Measurements from ENCODE around the gene CLEC12A. TPM values are rescaled to one million over a fixed set of nuclear protein-coding genes. Genes with fewer than 3 reads are reported as not detected.

Gene CLEC12A
- total and polyA plus RNA-seq, 12 donors = 0.20 to 8.9 (median 0.85) TPM; not detected in 1

DNA sequence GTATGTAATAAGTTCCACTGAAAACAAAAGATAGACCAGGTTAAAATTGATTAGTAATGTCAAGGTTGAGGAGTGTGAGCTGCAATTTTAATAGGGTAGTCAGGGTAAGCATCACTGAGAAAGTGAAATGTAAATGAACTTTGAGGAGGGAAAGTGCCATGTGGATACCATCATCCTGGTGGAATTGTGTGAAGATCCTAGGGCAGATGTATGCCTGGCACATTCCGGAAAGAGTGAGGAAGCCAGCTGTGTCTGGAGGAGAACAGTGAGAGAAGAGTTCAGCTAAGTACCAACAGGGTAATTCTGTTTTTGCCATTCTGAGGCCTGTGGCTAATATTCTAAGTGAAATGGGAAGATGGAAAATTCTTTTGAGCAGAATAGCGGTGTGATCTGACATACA is 36.2 kb upstream of the CLEC12A start:
- DNase-seq = no peak
- whole genome bisulfite sequencing, 2 donors = 89 to 93% methylated on average over 2 of the region's 2 CpGs
- TF ChIP-seq, protein P1, sequence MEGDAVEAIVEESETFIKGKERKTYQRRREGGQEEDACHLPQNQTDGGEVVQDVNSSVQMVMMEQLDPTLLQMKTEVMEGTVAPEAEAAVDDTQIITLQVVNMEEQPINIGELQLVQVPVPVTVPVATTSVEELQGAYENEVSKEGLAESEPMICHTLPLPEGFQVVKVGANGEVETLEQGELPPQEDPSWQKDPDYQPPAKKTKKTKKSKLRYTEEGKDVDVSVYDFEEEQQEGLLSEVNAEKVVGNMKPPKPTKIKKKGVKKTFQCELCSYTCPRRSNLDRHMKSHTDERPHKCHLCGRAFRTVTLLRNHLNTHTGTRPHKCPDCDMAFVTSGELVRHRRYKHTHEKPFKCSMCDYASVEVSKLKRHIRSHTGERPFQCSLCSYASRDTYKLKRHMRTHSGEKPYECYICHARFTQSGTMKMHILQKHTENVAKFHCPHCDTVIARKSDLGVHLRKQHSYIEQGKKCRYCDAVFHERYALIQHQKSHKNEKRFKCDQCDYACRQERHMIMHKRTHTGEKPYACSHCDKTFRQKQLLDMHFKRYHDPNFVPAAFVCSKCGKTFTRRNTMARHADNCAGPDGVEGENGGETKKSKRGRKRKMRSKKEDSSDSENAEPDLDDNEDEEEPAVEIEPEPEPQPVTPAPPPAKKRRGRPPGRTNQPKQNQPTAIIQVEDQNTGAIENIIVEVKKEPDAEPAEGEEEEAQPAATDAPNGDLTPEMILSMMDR (IDR thresholded peaks at IDR 0.05) = no peak
- no peaks in the 10 kb centered on the region for H3K4me1 ChIP-seq
- no peak overlapping the region for H3K4me3 ChIP-seq
- H3K27me3 ChIP-seq = peaks cover 0 to 4% (median 0%) of the 10 kb centered on the region in 7 donors
- H3K9me3 ChIP-seq = peaks cover 0 to 3% (median 0%) of the 10 kb centered on the region in 11 donors
- ATAC-seq = no peak
- no peaks in the 10 kb centered on the region for H3K36me3 ChIP-seq
- intact Hi-C loops (cut with DNase I) = no loop called here
- H3K27ac ChIP-seq = no peak overlapping the region

DNA sequence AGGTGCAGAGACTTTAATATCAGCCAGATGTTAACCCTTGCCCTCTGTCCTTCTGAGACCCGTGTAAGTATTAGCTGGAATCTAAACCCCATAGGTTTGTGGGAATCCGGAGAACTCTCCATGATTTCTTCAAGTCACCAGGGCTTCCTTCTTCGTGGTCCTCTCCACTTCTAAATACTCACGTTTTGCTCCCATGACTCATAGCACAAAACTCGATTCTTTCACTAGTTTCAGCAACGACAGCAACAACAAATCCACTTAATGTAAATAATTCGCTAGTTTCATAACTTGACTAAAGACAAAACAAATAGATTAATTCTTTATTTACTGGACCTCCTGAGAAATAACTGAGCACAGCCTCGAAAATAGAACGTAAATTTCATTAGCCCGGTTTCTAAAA is 34.6 kb upstream of the CLEC12A start:
- no peaks in the 10 kb centered on the region for H3K4me1 ChIP-seq
- no peak for DNase-seq
- H3K36me3 ChIP-seq = no peaks in the 10 kb centered on the region
- no peak overlapping the region for H3K4me3 ChIP-seq
- H3K27ac ChIP-seq = no peak overlapping the region
- peaks cover 0 to 18% (median 0%) of the 10 kb centered on the region in 7 donors for H3K27me3 ChIP-seq
- intact Hi-C loops (cut with DNase I) = no loop called here
- TF ChIP-seq, protein P1 (IDR thresholded peaks at IDR 0.05) = no peak
- ATAC-seq = no peak
- peaks cover 0 to 3% (median 0%) of the 10 kb centered on the region in 11 donors for H3K9me3 ChIP-seq
- 77 to 84% methylated on average over 10 of the region's 10 CpGs for WGBS, 2 donors

DNA sequence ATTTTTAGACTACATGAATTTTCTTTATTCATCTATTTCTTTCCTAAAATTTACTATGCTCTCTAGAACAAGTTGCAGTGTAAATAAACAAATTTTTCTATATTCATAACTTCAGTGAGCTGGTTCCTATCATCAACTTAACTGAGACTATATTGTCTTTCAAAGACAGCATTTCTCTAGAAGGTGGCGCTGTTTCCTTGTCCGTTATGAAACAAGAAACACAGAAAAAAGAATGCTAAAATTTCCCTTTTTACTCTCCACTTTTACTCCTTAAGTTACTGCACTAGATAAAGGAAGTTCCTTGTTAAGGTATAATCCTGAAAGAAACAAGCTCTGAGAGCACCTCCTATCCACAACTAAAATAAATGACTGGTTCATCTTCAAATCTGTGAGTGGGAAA is 30.8 kb upstream of the CLEC12A start:
- intact Hi-C loops (cut with DNase I) = no loop called here
- WGBS, 2 donors = 28 to 32% methylated on average over 2 of the region's 2 CpGs
- no peaks in the 10 kb centered on the region for H3K36me3 ChIP-seq
- H3K4me1 ChIP-seq = peaks cover 0 to 11% (median 0%) of the 10 kb centered on the region in 9 donors
- no peak for DNase-seq
- H3K27me3 ChIP-seq = peaks cover 0 to 36% (median 0%) of the 10 kb centered on the region in 7 donors
- H3K4me3 ChIP-seq = no peak overlapping the region
- H3K9me3 ChIP-seq = peaks cover 0 to 3% (median 0%) of the 10 kb centered on the region in 11 donors
- TF ChIP-seq, protein P1 (IDR thresholded peaks at IDR 0.05) = peak in 2 of 9 donors; percentile 10 to 43
- ATAC-seq = no peak
- no peak overlapping the region for H3K27ac ChIP-seq

DNA sequence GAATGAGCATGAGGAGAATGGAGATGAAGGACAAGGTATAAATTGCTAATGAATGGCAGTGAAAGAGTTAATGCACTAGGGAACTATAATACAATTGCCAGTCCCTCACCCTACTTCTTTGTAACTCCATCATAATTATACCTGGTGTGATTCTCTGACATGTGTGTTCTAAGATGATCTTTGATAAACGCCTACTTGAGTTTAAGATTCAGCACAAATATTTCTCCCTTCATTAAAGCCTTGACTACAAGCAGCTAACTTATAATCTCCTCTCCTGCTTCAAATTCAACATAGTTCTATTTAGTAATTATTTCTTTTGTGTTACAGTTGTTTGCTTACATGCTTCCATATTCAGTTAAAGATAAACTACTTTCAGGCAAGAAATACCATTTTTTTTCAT is 29.4 kb upstream of the CLEC12A start:
- TF ChIP-seq, protein P1 (IDR thresholded peaks at IDR 0.05) = no peak
- peaks cover 0 to 36% (median 0%) of the 10 kb centered on the region in 7 donors for H3K27me3 ChIP-seq
- no peaks in the 10 kb centered on the region for H3K36me3 ChIP-seq
- intact Hi-C loops (cut with DNase I) = no loop called here
- H3K27ac ChIP-seq = no peak overlapping the region
- no peak overlapping the region for H3K4me3 ChIP-seq
- peaks cover 0 to 3% (median 0%) of the 10 kb centered on the region in 11 donors for H3K9me3 ChIP-seq
- WGBS, 2 donors = 88 to 90% methylated on average over 1 of the region's 1 CpG
- DNase-seq (no peak), ATAC-seq (no peak)
- peaks cover 0 to 11% (median 0%) of the 10 kb centered on the region in 9 donors for H3K4me1 ChIP-seq

Measured in heart right ventricle (tissue), 16 donors.